ENCODE data around the gene ANGPTL5. TPM values are rescaled to one million over a fixed set of nuclear protein-coding genes. Genes with fewer than 3 reads are reported as not detected.

ANGPTL5 gene
- polyA plus RNA-seq, 1 of the 3 experiments (the other 2 are of a cell fraction): not detected

DNA sequence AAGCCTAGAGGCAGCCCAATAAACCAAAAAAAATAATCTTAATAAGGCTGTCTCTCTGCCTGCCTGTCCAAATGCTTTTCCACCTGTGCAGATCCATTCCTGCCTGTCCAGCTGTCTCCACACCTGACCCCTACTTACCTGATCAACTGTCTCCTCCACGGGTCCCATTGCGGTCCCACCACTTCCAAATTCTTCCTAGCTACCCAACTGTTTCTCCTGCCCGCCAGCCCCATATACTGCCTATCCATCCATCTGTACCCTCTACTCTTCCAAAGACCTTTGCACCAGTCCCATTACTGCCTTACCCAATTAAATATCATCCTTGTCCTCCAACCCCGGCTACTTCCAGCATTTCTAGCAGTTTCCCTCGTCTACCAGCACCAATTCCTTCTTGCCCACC, 39.4 kb upstream of the ANGPTL5 start:
- no peaks in the 10 kb centered on the region for H3K27me3 ChIP-seq (ENCODE audit: insufficient read depth)

More for the DNA sequence above, 39.4 kb upstream of the ANGPTL5 start:
- no peak for TF ChIP-seq SIN3A (IDR thresholded peaks at IDR 0.05; ENCODE audit: borderline replicate concordance, low read depth, low read length)
- no peak for TF ChIP-seq GABPA (IDR thresholded peaks at IDR 0.05; ENCODE audit: low read depth)
- no peak for TF ChIP-seq EP300 (IDR thresholded peaks at IDR 0.05; ENCODE audit: borderline replicate concordance in 1 of 2, low read depth in 1 of 2, low read length in 1 of 2)
- TF ChIP-seq FOXM1 (IDR thresholded peaks at IDR 0.05; ENCODE audit: low read depth): no peak
- TF ChIP-seq, protein P1, sequence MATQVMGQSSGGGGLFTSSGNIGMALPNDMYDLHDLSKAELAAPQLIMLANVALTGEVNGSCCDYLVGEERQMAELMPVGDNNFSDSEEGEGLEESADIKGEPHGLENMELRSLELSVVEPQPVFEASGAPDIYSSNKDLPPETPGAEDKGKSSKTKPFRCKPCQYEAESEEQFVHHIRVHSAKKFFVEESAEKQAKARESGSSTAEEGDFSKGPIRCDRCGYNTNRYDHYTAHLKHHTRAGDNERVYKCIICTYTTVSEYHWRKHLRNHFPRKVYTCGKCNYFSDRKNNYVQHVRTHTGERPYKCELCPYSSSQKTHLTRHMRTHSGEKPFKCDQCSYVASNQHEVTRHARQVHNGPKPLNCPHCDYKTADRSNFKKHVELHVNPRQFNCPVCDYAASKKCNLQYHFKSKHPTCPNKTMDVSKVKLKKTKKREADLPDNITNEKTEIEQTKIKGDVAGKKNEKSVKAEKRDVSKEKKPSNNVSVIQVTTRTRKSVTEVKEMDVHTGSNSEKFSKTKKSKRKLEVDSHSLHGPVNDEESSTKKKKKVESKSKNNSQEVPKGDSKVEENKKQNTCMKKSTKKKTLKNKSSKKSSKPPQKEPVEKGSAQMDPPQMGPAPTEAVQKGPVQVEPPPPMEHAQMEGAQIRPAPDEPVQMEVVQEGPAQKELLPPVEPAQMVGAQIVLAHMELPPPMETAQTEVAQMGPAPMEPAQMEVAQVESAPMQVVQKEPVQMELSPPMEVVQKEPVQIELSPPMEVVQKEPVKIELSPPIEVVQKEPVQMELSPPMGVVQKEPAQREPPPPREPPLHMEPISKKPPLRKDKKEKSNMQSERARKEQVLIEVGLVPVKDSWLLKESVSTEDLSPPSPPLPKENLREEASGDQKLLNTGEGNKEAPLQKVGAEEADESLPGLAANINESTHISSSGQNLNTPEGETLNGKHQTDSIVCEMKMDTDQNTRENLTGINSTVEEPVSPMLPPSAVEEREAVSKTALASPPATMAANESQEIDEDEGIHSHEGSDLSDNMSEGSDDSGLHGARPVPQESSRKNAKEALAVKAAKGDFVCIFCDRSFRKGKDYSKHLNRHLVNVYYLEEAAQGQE (IDR thresholded peaks at IDR 0.05; ENCODE audit: low read depth, low read length): no peak
- no peak for TF ChIP-seq TCF12 (IDR thresholded peaks at IDR 0.05)
- TF ChIP-seq EZH2phosphoT487 (IDR thresholded peaks at IDR 0.05; ENCODE audit: borderline replicate concordance, low read depth): no peak
- TF ChIP-seq, protein P2, sequence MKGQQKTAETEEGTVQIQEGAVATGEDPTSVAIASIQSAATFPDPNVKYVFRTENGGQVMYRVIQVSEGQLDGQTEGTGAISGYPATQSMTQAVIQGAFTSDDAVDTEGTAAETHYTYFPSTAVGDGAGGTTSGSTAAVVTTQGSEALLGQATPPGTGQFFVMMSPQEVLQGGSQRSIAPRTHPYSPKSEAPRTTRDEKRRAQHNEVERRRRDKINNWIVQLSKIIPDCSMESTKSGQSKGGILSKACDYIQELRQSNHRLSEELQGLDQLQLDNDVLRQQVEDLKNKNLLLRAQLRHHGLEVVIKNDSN (IDR thresholded peaks at IDR 0.05; ENCODE audit: borderline replicate concordance, low read depth): no peak
- TF ChIP-seq MEF2A (IDR thresholded peaks at IDR 0.05; ENCODE audit: borderline replicate concordance, low read depth): no peak
- TF ChIP-seq, protein P3, sequence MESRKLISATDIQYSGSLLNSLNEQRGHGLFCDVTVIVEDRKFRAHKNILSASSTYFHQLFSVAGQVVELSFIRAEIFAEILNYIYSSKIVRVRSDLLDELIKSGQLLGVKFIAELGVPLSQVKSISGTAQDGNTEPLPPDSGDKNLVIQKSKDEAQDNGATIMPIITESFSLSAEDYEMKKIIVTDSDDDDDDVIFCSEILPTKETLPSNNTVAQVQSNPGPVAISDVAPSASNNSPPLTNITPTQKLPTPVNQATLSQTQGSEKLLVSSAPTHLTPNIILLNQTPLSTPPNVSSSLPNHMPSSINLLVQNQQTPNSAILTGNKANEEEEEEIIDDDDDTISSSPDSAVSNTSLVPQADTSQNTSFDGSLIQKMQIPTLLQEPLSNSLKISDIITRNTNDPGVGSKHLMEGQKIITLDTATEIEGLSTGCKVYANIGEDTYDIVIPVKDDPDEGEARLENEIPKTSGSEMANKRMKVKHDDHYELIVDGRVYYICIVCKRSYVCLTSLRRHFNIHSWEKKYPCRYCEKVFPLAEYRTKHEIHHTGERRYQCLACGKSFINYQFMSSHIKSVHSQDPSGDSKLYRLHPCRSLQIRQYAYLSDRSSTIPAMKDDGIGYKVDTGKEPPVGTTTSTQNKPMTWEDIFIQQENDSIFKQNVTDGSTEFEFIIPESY (IDR thresholded peaks at IDR 0.05; ENCODE audit: borderline replicate concordance, low read depth): no peak
- TF ChIP-seq JUND (IDR thresholded peaks at IDR 0.05): no peak
- TF ChIP-seq, protein P4, sequence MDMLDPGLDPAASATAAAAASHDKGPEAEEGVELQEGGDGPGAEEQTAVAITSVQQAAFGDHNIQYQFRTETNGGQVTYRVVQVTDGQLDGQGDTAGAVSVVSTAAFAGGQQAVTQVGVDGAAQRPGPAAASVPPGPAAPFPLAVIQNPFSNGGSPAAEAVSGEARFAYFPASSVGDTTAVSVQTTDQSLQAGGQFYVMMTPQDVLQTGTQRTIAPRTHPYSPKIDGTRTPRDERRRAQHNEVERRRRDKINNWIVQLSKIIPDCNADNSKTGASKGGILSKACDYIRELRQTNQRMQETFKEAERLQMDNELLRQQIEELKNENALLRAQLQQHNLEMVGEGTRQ (IDR thresholded peaks at IDR 0.05; ENCODE audit: borderline replicate concordance, low read depth, low read length): no peak
- no peak for TF ChIP-seq TAF1 (IDR thresholded peaks at IDR 0.05; ENCODE audit: borderline replicate concordance, low read depth, low read length)
- TF ChIP-seq TEAD4 (IDR thresholded peaks at IDR 0.05; ENCODE audit: borderline replicate concordance, insufficient read depth): no peak
- TF ChIP-seq RAD21 (IDR thresholded peaks at IDR 0.05; ENCODE audit: low read length): no peak
- H3K4me1 ChIP-seq (ENCODE audit: control insufficient read depth in 1 of 2, insufficient read depth in 2 of 2, low read depth in 1 of 2, low read length in 1 of 2): no peaks in the 10 kb centered on the region
- no peak for DNase-seq
- H3K9me2 ChIP-seq: no peaks in the 10 kb centered on the region
- no peak overlapping the region for H3K9ac ChIP-seq
- POLR2A ChIA-PET: no interaction called here
- no peaks in the 10 kb centered on the region for H3K79me2 ChIP-seq (ENCODE audit: insufficient read depth)
- no peak overlapping the region for H2AFZ ChIP-seq (ENCODE audit: low read depth)
- CTCF ChIA-PET: no interaction called here
- no peaks in the 10 kb centered on the region for H4K20me1 ChIP-seq (ENCODE audit: insufficient read depth)
- H3K27ac ChIP-seq (ENCODE audit: low read depth in 2 of 2, low read length in 1 of 2): no peak overlapping the region
- H3K36me3 ChIP-seq (replicated peaks in 1 of 2; ENCODE audit: control insufficient read depth in 1 of 2, insufficient read depth in 2 of 2, low read length in 1 of 2): peaks cover 0 to 6% of the 10 kb centered on the region in 2 experiments
- WGBS (ENCODE audit: low lambda C conversion rate): 70% methylated on average over 5 of the region's 5 CpGs
- no peaks in the 10 kb centered on the region for H3F3A ChIP-seq (replicated peaks; ENCODE audit: insufficient read depth)
- H3K4me2 ChIP-seq: no peak overlapping the region
- no peaks in the 10 kb centered on the region for H3K9me3 ChIP-seq
- H3K4me3 ChIP-seq (ENCODE audit: low read depth in 2 of 2, low read length in 1 of 2): no peak overlapping the region

Measured in SK-N-SH (cell line).